Measurements from ENCODE around the gene PPP1R16B.

The PPP1R16B gene

GRCh38 chr20:38902601-38903000, 97.1 kb downstream of the PPP1R16B start:
- no peak for DNase-seq

- DNase-seq = no peak
These were observed 97.8 kb downstream of the PPP1R16B start for GRCh38 chr20:38903335-38903734.

DNA sequence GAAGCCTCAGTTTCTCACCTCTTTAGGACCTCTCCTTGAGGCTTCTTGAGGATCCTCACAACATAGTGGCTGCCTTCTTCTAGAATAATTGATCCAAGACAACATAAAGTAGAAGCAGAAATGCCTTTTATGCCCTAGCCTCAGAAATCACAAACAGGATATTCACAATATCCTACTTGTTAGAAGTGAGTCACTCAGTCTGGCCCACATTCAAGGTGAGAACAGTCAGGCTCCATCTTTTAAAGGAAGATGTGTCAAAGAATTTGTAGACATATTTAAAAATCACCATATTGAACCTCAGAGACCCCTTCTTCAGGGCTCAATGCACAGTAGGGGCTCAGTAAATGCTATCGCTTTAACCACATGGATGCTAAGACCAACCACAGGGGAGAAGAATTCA, 99.9 kb downstream of the PPP1R16B start:
- no peak for DNase-seq

GRCh38 chr20:38907918-38908677, 102.6 kb downstream of the PPP1R16B start:
- no peak for DNase-seq

DNA sequence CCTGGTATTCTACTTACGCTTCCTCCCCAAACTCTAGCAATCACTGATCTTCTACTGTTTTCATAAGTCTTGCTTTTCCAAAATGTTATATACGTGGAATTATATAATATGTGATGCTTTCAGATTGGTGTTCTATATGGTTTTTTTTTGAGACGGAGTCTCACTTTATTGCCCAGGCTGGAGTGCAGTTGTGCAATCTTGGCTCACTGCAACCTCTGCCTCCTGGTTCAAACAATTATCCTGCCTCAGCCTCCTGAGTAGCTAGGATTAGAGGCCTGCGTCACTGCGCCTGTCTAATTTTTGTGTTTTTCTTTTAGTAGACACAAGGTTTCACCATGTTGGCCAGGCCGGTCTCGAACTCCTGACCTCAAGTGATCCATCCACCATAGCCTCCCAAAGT, 109.9 kb downstream of the PPP1R16B start:
- DNase-seq = no peak

DNA sequence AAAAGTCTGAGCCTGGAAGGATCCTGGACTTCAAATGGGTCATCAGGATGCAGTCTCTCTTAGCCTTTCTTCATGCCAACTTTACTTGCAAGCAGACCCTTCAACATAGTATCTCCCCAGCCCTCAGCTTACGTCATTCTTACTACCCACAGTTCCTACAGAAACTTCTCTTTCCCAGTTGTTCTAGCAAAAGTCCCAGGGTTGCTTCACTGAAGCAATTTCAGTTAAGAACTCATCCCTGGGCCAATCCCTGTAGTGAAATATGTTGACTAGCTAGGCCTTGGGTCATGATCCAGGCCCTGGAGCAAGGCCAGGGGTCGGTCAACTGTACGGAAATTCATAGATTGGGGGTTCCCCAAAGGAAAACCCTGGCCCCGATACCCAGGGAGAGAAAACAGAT, 112.2 kb downstream of the PPP1R16B start:
- no peak for DNase-seq

- DNase-seq = no peak
These were observed 112.7 kb downstream of the PPP1R16B start for GRCh38 chr20:38918172-38918571.

DNA sequence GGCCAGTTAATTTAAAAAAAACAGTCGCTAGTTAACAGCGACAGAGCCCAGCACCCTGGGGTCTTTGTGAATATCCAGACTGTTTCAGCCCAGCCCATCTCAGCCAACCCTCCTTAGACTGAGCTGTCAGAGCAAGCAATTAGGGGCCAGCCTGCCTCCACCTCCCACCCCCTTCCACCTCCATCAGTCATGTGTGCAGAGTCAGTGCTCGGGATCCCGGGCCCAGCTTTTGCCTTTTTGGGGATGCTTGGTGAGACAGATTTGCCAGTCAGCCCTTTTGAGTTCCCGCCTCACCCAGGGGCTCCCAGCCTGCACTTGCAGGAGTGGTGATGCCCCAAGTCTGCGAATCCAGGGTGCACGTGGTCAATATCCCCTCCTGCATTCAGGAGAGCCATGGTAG, 114.2 kb downstream of the PPP1R16B start:
- no peak for DNase-seq

GRCh38 chr20:38920411-38920810, 114.9 kb downstream of the PPP1R16B start:
- no peak for DNase-seq

DNA sequence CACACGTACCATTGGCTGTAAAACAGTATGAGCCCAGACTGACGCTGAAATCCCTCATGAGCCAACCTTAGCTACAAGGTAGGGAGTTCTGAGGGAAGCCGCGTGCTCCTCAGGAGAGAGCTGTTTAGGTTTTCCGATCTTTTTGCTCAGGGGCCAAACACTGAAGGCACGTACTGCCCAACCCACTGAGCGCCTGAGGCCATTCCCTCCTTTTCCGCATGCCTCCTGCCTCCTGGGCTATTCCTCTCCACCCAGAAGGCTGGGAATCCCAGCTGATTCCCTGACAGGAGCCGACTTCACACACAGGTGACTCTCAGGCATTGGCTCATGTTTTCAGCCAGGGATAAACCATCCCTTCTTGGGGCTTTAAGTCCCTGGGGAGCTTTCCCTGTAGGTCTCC, 115.4 kb downstream of the PPP1R16B start:
- DNase-seq = no peak

GRCh38 chr20:38924718-38925117, 119.2 kb downstream of the PPP1R16B start:
- DNase-seq = no peak

GRCh38 chr20:38926142-38926933, 120.8 kb downstream of the PPP1R16B start, which contains the start of gene FAM83D:
Gene FAM83D (plus strand): TSS chr20:38926417. CDS start chr20:38926443, 26 bp downstream.
- peak; percentile 97 for DNase-seq

GRCh38 chr20:38926934-38927616, 121.6 kb downstream of the PPP1R16B start:
- DNase-seq = no peak

- no peak for DNase-seq
These were observed 122.5 kb downstream of the PPP1R16B start for GRCh38 chr20:38927902-38928578.

- DNase-seq = no peak
These were observed 124.7 kb downstream of the PPP1R16B start for GRCh38 chr20:38930242-38930569.

- DNase-seq = no peak
These were observed 126.5 kb downstream of the PPP1R16B start for GRCh38 chr20:38931984-38932383.

DNA sequence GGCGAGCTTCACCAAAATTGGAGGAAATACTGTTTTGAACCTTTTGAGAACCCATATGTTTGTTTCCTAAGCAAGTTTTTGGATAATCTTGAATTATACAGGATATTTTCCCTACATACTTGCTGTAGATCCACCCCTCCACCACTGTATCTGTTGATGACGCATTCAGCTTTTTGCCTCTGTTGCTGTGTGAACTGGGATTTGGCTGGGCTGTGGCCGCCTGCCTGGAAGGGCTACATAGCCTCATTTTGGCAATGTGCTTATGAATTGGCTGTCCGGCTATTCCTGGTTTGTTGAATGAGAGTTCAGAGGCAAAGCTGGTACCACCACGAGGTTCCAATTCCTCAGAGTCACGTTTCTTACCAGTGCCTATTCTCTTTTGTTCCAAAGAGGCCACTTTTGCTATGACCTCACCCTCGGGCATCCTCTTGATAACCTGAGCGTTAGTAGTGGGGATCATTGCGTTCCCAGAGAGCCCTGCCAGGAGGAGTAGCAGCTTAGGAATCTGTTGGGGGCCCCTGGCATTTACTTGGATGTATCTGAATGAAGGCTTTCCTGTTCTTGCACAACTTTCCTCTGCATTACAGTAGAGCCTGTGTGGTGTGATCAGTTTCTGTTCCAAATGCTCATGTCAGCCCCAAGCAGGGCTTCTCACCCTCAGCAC, 127.1 kb downstream of the PPP1R16B start:
- no peak for DNase-seq

GRCh38 chr20:38934530-38934929, 129.0 kb downstream of the PPP1R16B start:
- no peak for DNase-seq

DNA sequence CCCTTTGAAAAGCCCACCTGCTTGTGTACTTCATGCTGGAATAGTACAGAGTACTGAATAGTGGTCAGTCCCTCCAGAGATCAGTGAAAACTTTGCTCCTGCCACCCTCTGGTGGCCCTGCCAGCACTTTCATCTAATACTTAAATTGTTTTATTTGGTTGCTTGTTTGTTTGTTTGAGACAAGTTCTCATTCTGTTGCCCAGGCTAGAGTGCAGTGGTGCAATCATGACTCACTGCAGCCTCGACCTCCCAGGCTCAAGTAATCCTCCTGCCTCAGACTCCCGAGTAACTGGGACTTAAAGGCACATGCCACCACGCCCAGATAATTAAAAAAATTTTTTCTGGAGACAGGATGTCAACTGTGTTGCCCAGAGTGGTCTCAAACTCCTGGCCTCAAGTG, 129.8 kb downstream of the PPP1R16B start:
- no peak for DNase-seq

DNA sequence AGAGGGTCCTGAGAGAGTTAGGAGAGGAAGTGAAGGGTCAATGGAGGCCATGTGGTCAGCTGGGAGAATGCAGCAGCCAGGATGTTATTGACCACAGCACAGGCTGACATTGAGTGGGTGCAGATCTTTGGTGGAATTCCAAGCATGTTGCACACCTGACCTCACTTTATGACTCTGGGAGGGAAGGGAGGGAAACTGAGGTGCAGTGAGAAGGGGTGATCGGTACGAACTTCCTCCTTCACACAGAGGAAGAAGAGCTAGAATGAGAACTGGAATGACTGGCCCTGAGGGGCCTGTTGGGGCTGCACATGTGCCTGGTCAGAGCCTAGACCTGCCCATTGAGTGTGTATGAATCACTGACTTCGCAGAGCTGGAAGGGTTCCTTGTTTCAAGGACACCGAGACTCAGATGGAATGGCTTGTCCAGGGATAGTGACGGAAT, 130.5 kb downstream of the PPP1R16B start:
- DNase-seq = no peak

- no peak for DNase-seq
These were observed 131.5 kb downstream of the PPP1R16B start for GRCh38 chr20:38937000-38937399.

- no peak for DNase-seq
These were observed 132.5 kb downstream of the PPP1R16B start for GRCh38 chr20:38937978-38938473.

Measured in NCI-H774 (cell line).